Right cardiac atrium (tissue), 5 donors: ENCODE results near the gene EFHC1. TPM values are rescaled to one million over a fixed set of nuclear protein-coding genes. Genes with fewer than 3 reads are reported as not detected.

Experiments
- ATAC-seq, 2 donors: fragments of 200-7000 bp; cut with Tn5 transposase; one replicate each; pipeline versions ENCODE4 v1.8.0 to v1.9.1; 2020; ENCODE audit warnings: moderate library complexity in 2 of 2, mild to moderate bottlenecking in 1 of 2
- DNase-seq, 3 donors: peaks; one replicate each; pipeline ENCODE4 v3.0.0-alpha.2; 2020
- H3K27ac ChIP-seq: one replicate; pipeline ENCODE4 v1.5.1; 2013; ENCODE audit warnings: mild to moderate bottlenecking, low read length, control low read depth, moderate library complexity
- H3K27me3 ChIP-seq: one replicate; pipeline ENCODE4 v1.6.1; 2013; ENCODE audit not compliant: control insufficient read depth, insufficient read depth
- H3K4me1 ChIP-seq: one replicate; pipeline ENCODE4 v1.6.1; 2013; ENCODE audit warnings: low read length; ENCODE audit not compliant: control insufficient read depth, insufficient read depth
- H3K4me3 ChIP-seq: one replicate; pipeline ENCODE4 v1.5.1; 2013; ENCODE audit warnings: low read length, control low read depth
- H3K9me3 ChIP-seq: one replicate; pipeline ENCODE4 v1.6.1; 2013; ENCODE audit warnings: low read length; ENCODE audit not compliant: control insufficient read depth
- WGBS: extraction: QIAGEN DNeasy Blood & Tissue Kit; methylation state at CpG from one replicate; pipeline ENCODE4 v1.1.7; 2013; 5-methylcytosine and 5-hydroxymethylcytosine counted together
- intact Hi-C, 4 donors: fragments of 100-400 bp; cut with DNase I; formaldehyde crosslinking; loops; one replicate each; pipeline versions ENCODE4 v1.11.0 to v1.14.0; 2022 to 2023
- polyA plus RNA-seq: library from polyadenylated mRNA; stranded (reverse); fragments of 200-250 nt; gene quantifications from one replicate; pipeline ENCODE4 v1.2.3, GENCODE V29; 2013
- total RNA-seq, 4 donors: library from RNA; stranded (reverse); fragmentation: NEBNext Ultra II Directional; extraction: Animal tissue kit (Norgen Biotek cat#: 25700); gene quantifications; one replicate each; pipeline ENCODE4 v1.2.1, GENCODE V29; 2021
- donor health status: healthy with polysubstance abuse.
- donor health status: DM: no; HTN: yes; CAD: no.
- donor health status: DM: no; HTN: no; CAD: no.
- donor health status: DM: no; HTN: yes; CAD: no; lungs with severe emphysema.
- donor health status: DM: yes; HTN: yes; CAD: no.

Gene EFHC1
- total and polyA plus RNA-seq, 5 donors: 4.9 to 10.5 (median 10.0) TPM

DNA sequence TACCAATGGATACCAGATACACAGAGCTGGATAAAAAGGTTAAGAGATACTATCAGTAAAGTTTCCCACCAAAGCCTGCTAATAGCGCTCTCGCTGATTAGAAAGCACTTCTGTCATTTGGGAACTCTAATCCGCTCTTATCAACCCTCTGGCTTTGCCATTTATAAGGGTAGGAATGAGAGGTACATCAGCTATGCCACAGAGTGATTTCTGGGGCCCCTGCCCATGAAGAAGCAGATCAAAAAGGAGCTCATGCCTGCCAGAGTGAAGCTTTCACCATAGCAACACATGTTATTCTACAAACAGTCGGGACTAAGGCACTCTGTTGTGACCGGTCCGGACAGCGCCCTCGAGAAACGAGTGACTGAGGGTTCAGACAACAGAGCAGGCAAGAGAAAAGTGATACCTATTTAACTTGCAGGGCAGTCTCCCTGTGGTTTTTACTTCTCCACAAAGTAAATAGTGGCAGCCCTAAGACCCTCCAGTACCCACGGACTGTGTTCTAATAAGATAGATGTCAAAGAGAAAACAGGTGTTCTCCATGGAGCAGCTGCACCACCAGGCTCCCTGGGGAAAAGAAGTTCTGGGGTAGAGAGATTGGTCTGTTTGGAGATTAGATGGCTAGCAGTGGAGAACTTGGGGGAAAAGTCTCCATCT is 151.1 kb downstream of the EFHC1 start:
- 41% methylated on average over 10 of the region's 10 CpGs for WGBS
- Histone ChIP-seq H3K9me3 (no peaks in the 10 kb centered on the region), H3K4me1 (peaks cover 37% of the 10 kb centered on the region), H3K4me3 (no peak overlapping the region), H3K27ac (peak overlapping the region; percentile 43), H3K27me3 (no peaks in the 10 kb centered on the region)
- ATAC-seq (no peak), DNase-seq (peak in 1 of 3 donors; percentile 65)
- intact Hi-C loops: loop anchor here in 3 of 4 donors (5.0 to 10.0 kb wide), 4 partner anchors 59 to 149 kb away; partner anchors contain the start of gene EFHC1 (in 2 of the 3)

- Histone ChIP-seq H3K27me3 (no peaks in the 10 kb centered on the region), H3K4me1 (peaks cover 30% of the 10 kb centered on the region), H3K9me3 (no peaks in the 10 kb centered on the region), H3K4me3 (no peak overlapping the region), H3K27ac (no peak overlapping the region)
- intact Hi-C loops: loop anchor here in 3 of 4 donors (5.0 to 10.0 kb wide), 4 partner anchors 60 to 150 kb away; partner anchors contain the start of gene EFHC1 (in 2 of the 3)
- WGBS: 90% methylated on average over 4 of the region's 4 CpGs
- ATAC-seq: no peak
- DNase-seq: no peak
Measured at GRCh38 chr6:52572536-52572935, 152.4 kb downstream of the EFHC1 start.

- no peak for ATAC-seq
- no peak for DNase-seq
- Histone ChIP-seq H3K27ac (peak overlapping the region; percentile 49), H3K9me3 (no peaks in the 10 kb centered on the region), H3K27me3 (no peaks in the 10 kb centered on the region), H3K4me3 (no peak overlapping the region), H3K4me1 (peaks cover 26% of the 10 kb centered on the region)
- intact Hi-C loops: loop anchor here in 3 of 4 donors (5.0 to 10.0 kb wide), 4 partner anchors 61 to 151 kb away; partner anchors contain the start of gene EFHC1 (in 2 of the 3)
- WGBS: 18% methylated on average over 2 of the region's 2 CpGs
Measured at GRCh38 chr6:52573295-52573694, 153.2 kb downstream of the EFHC1 start.

Other genes starting within 250 kb of the EFHC1 start
- not detected for gene IL17A, start 234.0 kb upstream of the EFHC1 start, total RNA-seq
- not detected for gene IL17A, start 234.0 kb upstream of the EFHC1 start, polyA plus RNA-seq
- not detected for gene IL17F, start 175.8 kb upstream of the EFHC1 start, total RNA-seq
- gene IL17F, start 175.8 kb upstream of the EFHC1 start, polyA plus RNA-seq: not detected
- gene MCM3, start 135.6 kb upstream of the EFHC1 start, total RNA-seq: 10 to 100 TPM; 22.4 to 31.4 (median 25.6) TPM
- gene MCM3, start 135.6 kb upstream of the EFHC1 start, polyA plus RNA-seq: 17.7 TPM
- gene PAQR8, start 58.2 kb upstream of the EFHC1 start, total RNA-seq: 1 to 10 TPM; 4.5 to 6.2 (median 5.4) TPM
- 3.0 TPM for gene PAQR8, start 58.2 kb upstream of the EFHC1 start, polyA plus RNA-seq
- gene TRAM2, start 156.7 kb downstream of the EFHC1 start, total RNA-seq: 10 to 100 TPM; 14.5 to 18.2 (median 15.2) TPM
- gene TRAM2, start 156.7 kb downstream of the EFHC1 start, polyA plus RNA-seq: 7.1 TPM